Fibroblast of lung (primary cell): ENCODE results near the gene CNIH4.

ENCODE experiments used
- CTCF ChIP-seq, 2 donors: IDR thresholded peaks in 1 of 2; conservative IDR thresholded peaks in 1 of 2; 1 replicate in 1 of 2; 2 replicates in 1 of 2; pipeline ENCODE4 v1.5.1; 2011 to 2012; ENCODE audit warnings: low read length in 2 of 2, control low read depth in 1 of 2, inconsistent platforms in 1 of 2, low read depth in 1 of 2, mild to moderate bottlenecking in 1 of 2
- EZH2 ChIP-seq: IDR thresholded peaks from 2 replicates; pipeline ENCODE4 v1.5.1; 2012; ENCODE audit warnings: low read length, control low read depth, mild to moderate bottlenecking; ENCODE audit errors: missing control alignments

- no peak for TF ChIP-seq CTCF (conservative IDR thresholded peaks at IDR 0.05 in 1 of 2, IDR thresholded peaks at IDR 0.05 in 1 of 2; ENCODE audit: low read depth in 1 of 2, low read length in 2 of 2)
- no peak for TF ChIP-seq EZH2
Observed at GRCh38 chr1:224427346-224427745, 70.7 kb downstream of the CNIH4 start.
